ENCODE measurements around the gene CBX4. TPM values are rescaled to one million over a fixed set of nuclear protein-coding genes. Genes with fewer than 3 reads are reported as not detected.

The CBX4 gene
- polyA plus RNA-seq, 1 of the 3 experiments (the other 2 are of a cell fraction): 21.9 TPM

- no peaks in the 10 kb centered on the region for H4K20me1 ChIP-seq (ENCODE audit: insufficient read depth)
- no peak overlapping the region for H3K27ac ChIP-seq (ENCODE audit: low read depth in 2 of 2, low read length in 1 of 2)
- H3K79me2 ChIP-seq (ENCODE audit: insufficient read depth): no peaks in the 10 kb centered on the region
- no peaks in the 10 kb centered on the region for H3K9me3 ChIP-seq
- H3K27me3 ChIP-seq (ENCODE audit: insufficient read depth): peaks cover 22% of the 10 kb centered on the region
- H3K36me3 ChIP-seq (replicated peaks in 1 of 2; ENCODE audit: control insufficient read depth in 1 of 2, insufficient read depth in 2 of 2, low read length in 1 of 2): no peaks in the 10 kb centered on the region
- H3K4me1 ChIP-seq (ENCODE audit: control insufficient read depth in 1 of 2, insufficient read depth in 2 of 2, low read depth in 1 of 2, low read length in 1 of 2): peaks cover 0 to 3% of the 10 kb centered on the region in 2 experiments; a peak in 1 of 4 replicates
- H3K4me3 ChIP-seq (ENCODE audit: low read depth in 2 of 2, low read length in 1 of 2): no peak overlapping the region
- POLR2A ChIA-PET: no interaction called here
- WGBS (ENCODE audit: low lambda C conversion rate): 75% methylated on average over 8 of the region's 8 CpGs
- no peak overlapping the region for H3K9ac ChIP-seq
- H3K4me2 ChIP-seq: no peak overlapping the region
- H3K9me2 ChIP-seq: no peaks in the 10 kb centered on the region
- H2AFZ ChIP-seq (ENCODE audit: low read depth): no peak overlapping the region
- peak; percentile 21 for DNase-seq
- CTCF ChIA-PET: interaction anchor here (1.2 to 4.6 kb wide), 4 partner anchors 13 to 63 kb away, joined by 3 to 42 read pairs (median 8); partner anchors contain the start of gene CBX4
- H3F3A ChIP-seq (replicated peaks; ENCODE audit: insufficient read depth): no peaks in the 10 kb centered on the region
- TF ChIP-seq PBX3 (IDR thresholded peaks at IDR 0.05) (no peak), NFIC (IDR thresholded peaks at IDR 0.05; ENCODE audit: borderline replicate concordance) (no peak)
Observed at GRCh38 chr17:79857095-79857494, 17.9 kb upstream of the CBX4 start.

- Histone ChIP-seq H3K4me3 (ENCODE audit: low read depth in 2 of 2, low read length in 1 of 2) (no peak overlapping the region), H4K20me1 (ENCODE audit: insufficient read depth) (no peaks in the 10 kb centered on the region), H3K27ac (ENCODE audit: low read depth in 2 of 2, low read length in 1 of 2) (no peak overlapping the region), H3K4me2 (no peak overlapping the region), H3K36me3 (replicated peaks in 1 of 2; ENCODE audit: control insufficient read depth in 1 of 2, insufficient read depth in 2 of 2, low read length in 1 of 2) (no peaks in the 10 kb centered on the region), H2AFZ (ENCODE audit: low read depth) (no peak overlapping the region), H3K9me3 (no peaks in the 10 kb centered on the region), H3K9ac (no peak overlapping the region), H3K9me2 (no peaks in the 10 kb centered on the region), H3K79me2 (ENCODE audit: insufficient read depth) (no peaks in the 10 kb centered on the region), H3K27me3 (ENCODE audit: insufficient read depth) (peaks cover 15% of the 10 kb centered on the region), H3F3A (replicated peaks; ENCODE audit: insufficient read depth) (no peaks in the 10 kb centered on the region), H3K4me1 (ENCODE audit: control insufficient read depth in 1 of 2, insufficient read depth in 2 of 2, low read depth in 1 of 2, low read length in 1 of 2) (peaks cover 0 to 3% of the 10 kb centered on the region in 2 experiments; a peak in 1 of 4 replicates)
- TF ChIP-seq ELF1 (IDR thresholded peaks at IDR 0.05): no peak
- no peak for TF ChIP-seq PBX3 (IDR thresholded peaks at IDR 0.05)
- TF ChIP-seq TCF12 (IDR thresholded peaks at IDR 0.05): no peak
- TF ChIP-seq YY1 (IDR thresholded peaks at IDR 0.05; ENCODE audit: low read depth): no peak
- TF ChIP-seq GATA2 (CRISPR knock-in tag; IDR thresholded peaks at IDR 0.05): no peak
- no peak for TF ChIP-seq USF1 (IDR thresholded peaks at IDR 0.05; ENCODE audit: borderline replicate concordance, low read depth)
- no peak for TF ChIP-seq USF2 (IDR thresholded peaks at IDR 0.05; ENCODE audit: borderline replicate concordance, low read depth, low read length)
- WGBS (ENCODE audit: low lambda C conversion rate): 78% methylated on average over 21 of the region's 21 CpGs
- no peak for DNase-seq
- CTCF ChIA-PET: interaction anchor here (0.7 to 4.6 kb wide), 12 partner anchors 11 to 177 kb away, joined by 3 to 42 read pairs (median 4); no protein-coding TSS in a partner anchor
- POLR2A ChIA-PET: interaction anchor here (0.8 kb wide), 1 partner anchor 16 kb away, joined by 4 read pairs; no protein-coding TSS in a partner anchor
Observed at GRCh38 chr17:79855331-79856124, 16.3 kb upstream of the CBX4 start.

Measured in SK-N-SH (cell line).